Stimulated activated CD4-positive, alpha-beta T cell treated with anti-CD3 and anti-CD28 coated beads, TNF-alpha, amount 100 ng/mL, for 4 hours (primary cell): ENCODE data around the gene ACAP2.
"Not testable (repeated sequence)": the region's sequence is repeated elsewhere in the genome, so short reads cannot be mapped to it uniquely, and the experiment has no call there.

Experiments
- DNase-seq, 3 experiments: peaks; one replicate each; pipeline ENCODE4 v3.0.0-alpha.2; 2020; ENCODE audit warnings: low read depth in 3 of 3

Gene ACAP2

GRCh38 chr3:195394024-195394423, 48.8 kb downstream of the ACAP2 start:
- DNase-seq, result no peak

- DNase-seq, result no peak
Observed at GRCh38 chr3:195388380-195388779, 54.4 kb downstream of the ACAP2 start.

- DNase-seq, result no peak
Observed at GRCh38 chr3:195386739-195387138, 56.1 kb downstream of the ACAP2 start.

GRCh38 chr3:195385526-195385925, 57.3 kb downstream of the ACAP2 start:
- DNase-seq, result no peak

- no peak for DNase-seq
Observed at GRCh38 chr3:195384952-195385351, 57.9 kb downstream of the ACAP2 start.

GRCh38 chr3:195372220-195372619, 70.6 kb downstream of the ACAP2 start:
- no peak for DNase-seq

GRCh38 chr3:195366200-195366925, 76.5 kb downstream of the ACAP2 start:
- no peak for DNase-seq

GRCh38 chr3:195365371-195365770, 77.4 kb downstream of the ACAP2 start:
- DNase-seq, result no peak

- DNase-seq, result not testable (repeated sequence)
Observed at GRCh38 chr3:195357797-195358196, 85.0 kb downstream of the ACAP2 start.

- DNase-seq, result no peak
Observed at GRCh38 chr3:195356151-195357086, 86.4 kb downstream of the ACAP2 start.

- DNase-seq, result not testable (repeated sequence)
Observed at GRCh38 chr3:195354009-195354408, 88.8 kb downstream of the ACAP2 start.

GRCh38 chr3:195352895-195353488, 89.8 kb downstream of the ACAP2 start:
- no peak for DNase-seq

- DNase-seq, result no peak
Observed at GRCh38 chr3:195348426-195349115, 94.2 kb downstream of the ACAP2 start.

- DNase-seq, result no peak
Observed at GRCh38 chr3:195337747-195338146, 105.1 kb downstream of the ACAP2 start.

GRCh38 chr3:195334967-195335366, 107.9 kb downstream of the ACAP2 start:
- DNase-seq, result no peak

- no peak for DNase-seq
Observed at GRCh38 chr3:195319060-195319459, 123.8 kb downstream of the ACAP2 start.

GRCh38 chr3:195312714-195313113, 130.1 kb downstream of the ACAP2 start:
- DNase-seq, result no peak

- DNase-seq, result no peak
Observed at GRCh38 chr3:195307711-195308110, 135.1 kb downstream of the ACAP2 start.

- no peak for DNase-seq
Observed at GRCh38 chr3:195306369-195306768, 136.5 kb downstream of the ACAP2 start.

- DNase-seq, result no peak
Observed at GRCh38 chr3:195302431-195302830, 140.4 kb downstream of the ACAP2 start.

GRCh38 chr3:195297446-195297845, 145.4 kb downstream of the ACAP2 start:
- DNase-seq, result no peak

- no peak for DNase-seq
Observed at GRCh38 chr3:195296662-195297061, 146.2 kb downstream of the ACAP2 start.
